GOT3 (cell line): ENCODE measurements around the gene CBR1.
"Not testable (repeated sequence)": the region's sequence is repeated elsewhere in the genome, so short reads cannot be mapped to it uniquely, and the experiment has no call there.

ENCODE experiments used
- DNase-seq: peaks from one replicate; lab custom pipeline; 2025; ENCODE audit warnings: mixed read lengths; lab: John Stamatoyannopoulos, UW

Gene CBR1

GRCh38 chr21:36079671-36080070 lies 9.8 kb downstream of the CBR1 start:
- no peak for DNase-seq

- DNase-seq = no peak
These were observed 10.6 kb downstream of the CBR1 start for GRCh38 chr21:36080386-36080785.

- DNase-seq = no peak
These were observed 12.4 kb downstream of the CBR1 start for GRCh38 chr21:36082237-36082664.

- DNase-seq = no peak
These were observed 17.7 kb downstream of the CBR1 start for GRCh38 chr21:36087362-36088138.

- no peak for DNase-seq
These were observed 20.1 kb downstream of the CBR1 start for GRCh38 chr21:36089946-36090345.

- no peak for DNase-seq
These were observed 22.9 kb downstream of the CBR1 start for GRCh38 chr21:36092681-36093080.

GRCh38 chr21:36093512-36093911 lies 23.7 kb downstream of the CBR1 start:
- no peak for DNase-seq

- no peak for DNase-seq
These were observed 26.8 kb downstream of the CBR1 start for GRCh38 chr21:36096398-36097290.

GRCh38 chr21:36097427-36098181 lies 27.8 kb downstream of the CBR1 start:
- DNase-seq = no peak

- no peak for DNase-seq
These were observed 28.3 kb downstream of the CBR1 start for GRCh38 chr21:36098182-36098532.

GRCh38 chr21:36099000-36099399 lies 29.2 kb downstream of the CBR1 start:
- no peak for DNase-seq

GRCh38 chr21:36099695-36100211 lies 29.9 kb downstream of the CBR1 start:
- DNase-seq = not testable (repeated sequence)

GRCh38 chr21:36100971-36101641 lies 31.3 kb downstream of the CBR1 start:
- no peak for DNase-seq

GRCh38 chr21:36103434-36103833 lies 33.6 kb downstream of the CBR1 start:
- DNase-seq = no peak

- no peak for DNase-seq
These were observed 34.8 kb downstream of the CBR1 start for GRCh38 chr21:36104317-36105300.

GRCh38 chr21:36105327-36105842 lies 35.6 kb downstream of the CBR1 start:
- DNase-seq = no peak

GRCh38 chr21:36109868-36110267 lies 40.0 kb downstream of the CBR1 start:
- no peak for DNase-seq

- DNase-seq = no peak
These were observed 41.4 kb downstream of the CBR1 start for GRCh38 chr21:36111238-36111637.

GRCh38 chr21:36113647-36114428 lies 44.0 kb downstream of the CBR1 start:
- DNase-seq = no peak
